Measurements from ENCODE around the gene AP3B1.

Gene AP3B1

DNA sequence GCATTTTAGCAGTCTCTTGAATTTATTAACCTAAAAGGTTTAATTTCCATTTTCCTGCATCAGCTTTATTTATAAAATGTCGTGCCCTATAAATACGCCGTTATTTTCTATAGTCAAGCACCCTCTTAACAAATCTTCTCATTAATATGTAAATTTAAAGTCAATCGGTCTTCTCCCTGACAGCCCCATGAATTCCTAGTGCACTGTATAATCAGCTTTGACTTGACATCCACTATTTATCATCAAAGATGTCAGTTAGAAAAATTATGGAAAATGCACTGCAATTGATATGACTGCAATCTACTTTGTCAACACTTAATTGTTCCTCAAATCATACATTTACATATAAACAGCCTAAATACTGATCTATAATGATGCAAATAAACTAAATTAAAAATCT, 83.4 kb downstream of the AP3B1 start:
- DNase-seq (no peak), ATAC-seq (ENCODE audit: insufficient read depth, low read depth) (no peak)
- Histone ChIP-seq H2AFZ (ENCODE audit: low read depth, low read length) (no peak overlapping the region), H3K4me3 (ENCODE audit: low read depth in 1 of 2, low read length in 2 of 2) (no peak overlapping the region), H4K20me1 (ENCODE audit: insufficient read depth, low read length) (no peaks in the 10 kb centered on the region), H3K4me2 (ENCODE audit: insufficient read depth, low read length) (no peak overlapping the region), H3K79me2 (ENCODE audit: insufficient read depth, low read length) (no peaks in the 10 kb centered on the region), H3K27ac (ENCODE audit: low read length) (no peak overlapping the region), H3K27me3 (ENCODE audit: insufficient read depth, low read length, poor library complexity) (no peaks in the 10 kb centered on the region), H3K9ac (ENCODE audit: low read depth, low read length) (no peak overlapping the region), H3K9me3 (ENCODE audit: insufficient read depth, low read length, severe bottlenecking) (no peaks in the 10 kb centered on the region), H3K4me1 (ENCODE audit: insufficient read depth, low read length) (no peaks in the 10 kb centered on the region), H3K36me3 (ENCODE audit: insufficient read depth, low read length) (peaks cover 23% of the 10 kb centered on the region; the same call in 1 of the 2 replicates)
- TF ChIP-seq EZH2 (IDR thresholded peaks at IDR 0.05; ENCODE audit: borderline replicate concordance, low read depth, low read length, severe bottlenecking) (no peak), CTCF (IDR thresholded peaks at IDR 0.05; ENCODE audit: borderline replicate concordance, extremely low read depth, low read length, poor library complexity, severe bottlenecking) (no peak)

- TF ChIP-seq CTCF (IDR thresholded peaks at IDR 0.05; ENCODE audit: borderline replicate concordance, extremely low read depth, low read length, poor library complexity, severe bottlenecking) (no peak), EZH2 (IDR thresholded peaks at IDR 0.05; ENCODE audit: borderline replicate concordance, low read depth, low read length, severe bottlenecking) (no peak)
- Histone ChIP-seq H3K9me3 (ENCODE audit: insufficient read depth, low read length, severe bottlenecking) (no peaks in the 10 kb centered on the region), H4K20me1 (ENCODE audit: insufficient read depth, low read length) (no peaks in the 10 kb centered on the region), H3K79me2 (ENCODE audit: insufficient read depth, low read length) (no peaks in the 10 kb centered on the region), H3K36me3 (ENCODE audit: insufficient read depth, low read length) (peaks cover 35% of the 10 kb centered on the region), H3K4me3 (ENCODE audit: low read depth in 1 of 2, low read length in 2 of 2) (no peak overlapping the region), H3K9ac (ENCODE audit: low read depth, low read length) (no peak overlapping the region), H3K4me2 (ENCODE audit: insufficient read depth, low read length) (no peak overlapping the region), H3K4me1 (ENCODE audit: insufficient read depth, low read length) (no peaks in the 10 kb centered on the region), H3K27ac (ENCODE audit: low read length) (no peak overlapping the region), H2AFZ (ENCODE audit: low read depth, low read length) (no peak overlapping the region), H3K27me3 (ENCODE audit: insufficient read depth, low read length, poor library complexity) (no peaks in the 10 kb centered on the region)
- ATAC-seq (ENCODE audit: insufficient read depth, low read depth) (no peak), DNase-seq (no peak)
Observed at GRCh38 chr5:78204241-78204640, 90.3 kb downstream of the AP3B1 start.

- Histone ChIP-seq H3K36me3 (ENCODE audit: insufficient read depth, low read length) (peaks cover 35% of the 10 kb centered on the region), H3K4me1 (ENCODE audit: insufficient read depth, low read length) (no peaks in the 10 kb centered on the region), H3K27ac (ENCODE audit: low read length) (no peak overlapping the region), H3K9ac (ENCODE audit: low read depth, low read length) (no peak overlapping the region), H3K79me2 (ENCODE audit: insufficient read depth, low read length) (no peaks in the 10 kb centered on the region), H3K9me3 (ENCODE audit: insufficient read depth, low read length, severe bottlenecking) (no peaks in the 10 kb centered on the region), H3K27me3 (ENCODE audit: insufficient read depth, low read length, poor library complexity) (no peaks in the 10 kb centered on the region), H2AFZ (ENCODE audit: low read depth, low read length) (no peak overlapping the region), H3K4me3 (ENCODE audit: low read depth in 1 of 2, low read length in 2 of 2) (no peak overlapping the region), H4K20me1 (ENCODE audit: insufficient read depth, low read length) (no peaks in the 10 kb centered on the region), H3K4me2 (ENCODE audit: insufficient read depth, low read length) (no peak overlapping the region)
- ATAC-seq (ENCODE audit: insufficient read depth, low read depth) (no peak), DNase-seq (no peak)
- TF ChIP-seq CTCF (IDR thresholded peaks at IDR 0.05; ENCODE audit: borderline replicate concordance, extremely low read depth, low read length, poor library complexity, severe bottlenecking) = no peak
- no peak for TF ChIP-seq EZH2 (IDR thresholded peaks at IDR 0.05; ENCODE audit: borderline replicate concordance, low read depth, low read length, severe bottlenecking)
Observed at GRCh38 chr5:78203815-78204214, 90.7 kb downstream of the AP3B1 start.

- DNase-seq = no peak
- no peak overlapping the region for H2AFZ ChIP-seq (ENCODE audit: low read depth, low read length)
Observed at GRCh38 chr5:78190402-78190801, 104.1 kb downstream of the AP3B1 start.

More at GRCh38 chr5:78190402-78190801, 104.1 kb downstream of the AP3B1 start:
- Histone ChIP-seq H3K4me3 (ENCODE audit: low read depth in 1 of 2, low read length in 2 of 2) (no peak overlapping the region), H3K9ac (ENCODE audit: low read depth, low read length) (no peak overlapping the region), H4K20me1 (ENCODE audit: insufficient read depth, low read length) (no peaks in the 10 kb centered on the region), H3K4me1 (ENCODE audit: insufficient read depth, low read length) (no peaks in the 10 kb centered on the region), H3K27me3 (ENCODE audit: insufficient read depth, low read length, poor library complexity) (no peaks in the 10 kb centered on the region), H3K36me3 (ENCODE audit: insufficient read depth, low read length) (peaks cover 3% of the 10 kb centered on the region; the same call in 1 of the 2 replicates), H3K79me2 (ENCODE audit: insufficient read depth, low read length) (no peaks in the 10 kb centered on the region), H3K4me2 (ENCODE audit: insufficient read depth, low read length) (no peak overlapping the region), H3K9me3 (ENCODE audit: insufficient read depth, low read length, severe bottlenecking) (no peaks in the 10 kb centered on the region), H3K27ac (ENCODE audit: low read length) (no peak overlapping the region)
- ATAC-seq (ENCODE audit: insufficient read depth, low read depth) = no peak
- TF ChIP-seq EZH2 (IDR thresholded peaks at IDR 0.05; ENCODE audit: borderline replicate concordance, low read depth, low read length, severe bottlenecking) (no peak), CTCF (IDR thresholded peaks at IDR 0.05; ENCODE audit: borderline replicate concordance, extremely low read depth, low read length, poor library complexity, severe bottlenecking) (no peak)
